GM23338 (cell line): ENCODE data around the gene CLDN15. TPM values are rescaled to one million over a fixed set of nuclear protein-coding genes. Genes with fewer than 3 reads are reported as not detected.
A peak's percentile ranks its signal among the peaks of the same experiment; 100 is the strongest.
"Not testable (repeated sequence)": the region's sequence is repeated elsewhere in the genome, so short reads cannot be mapped to it uniquely, and the experiment has no call there.

Source experiments
- ATAC-seq: fragments of 200-7000 bp; cut with Tn5 transposase; 3 replicates; pipeline ENCODE4 v1.9.1; 2020
- DNase-seq: peaks from one replicate; pipeline ENCODE4 v3.0.0-alpha.2; 2015; ENCODE audit warnings: low spot score
- H2AFZ ChIP-seq: fragments of 200-600 bp; sonication (generic); 2 replicates; pipeline ENCODE4 v1.8.0; 2016; ENCODE audit warnings: antibody characterized with exemption, mild to moderate bottlenecking, moderate library complexity
- H3F3A ChIP-seq: fragments of 200-600 bp; sonication (generic); replicated peaks from 2 replicates; pipeline ENCODE4 v1.8.0; 2017; ENCODE audit warnings: antibody characterized with exemption, mixed run types, low read depth
- H3K27ac ChIP-seq: fragments of 200-600 bp; sonication (generic); 2 replicates; pipeline ENCODE4 v1.6.1; 2016; ENCODE audit warnings: low read depth
- H3K27me3 ChIP-seq: fragments of 200-600 bp; sonication (generic); 2 replicates; pipeline ENCODE4 v1.8.0; 2016; ENCODE audit warnings: mild to moderate bottlenecking, mixed run types, moderate library complexity; ENCODE audit not compliant: insufficient read depth
- H3K36me3 ChIP-seq: fragments of 200-600 bp; sonication (generic); 2 replicates; pipeline ENCODE4 v1.8.0; 2016; ENCODE audit warnings: mild to moderate bottlenecking; ENCODE audit not compliant: insufficient read depth
- H3K4me1 ChIP-seq: fragments of 200-600 bp; sonication (generic); 2 replicates; pipeline ENCODE4 v1.8.0; 2016; ENCODE audit warnings: mild to moderate bottlenecking, moderate library complexity; ENCODE audit not compliant: insufficient read depth
- H3K4me2 ChIP-seq: fragments of 200-600 bp; sonication (generic); 2 replicates; pipeline ENCODE4 v1.7.1; 2017; ENCODE audit warnings: mixed run types
- H3K4me3 ChIP-seq: fragments of 200-600 bp; sonication (generic); 2 replicates; pipeline ENCODE4 v1.6.1; 2016; ENCODE audit warnings: mixed run types
- H3K79me2 ChIP-seq: fragments of 200-600 bp; sonication (generic); replicated peaks from 2 replicates; pipeline ENCODE4 v1.8.0; 2017; ENCODE audit warnings: mild to moderate bottlenecking; ENCODE audit not compliant: insufficient read depth
- H3K9me2 ChIP-seq: fragments of 200-600 bp; sonication (generic); 2 replicates; pipeline ENCODE4 v1.8.0; 2017; ENCODE audit not compliant: insufficient read depth
- H4K20me1 ChIP-seq: fragments of 200-600 bp; sonication (generic); replicated peaks from 2 replicates; pipeline ENCODE4 v1.8.0; 2017; ENCODE audit warnings: mild to moderate bottlenecking; ENCODE audit not compliant: insufficient read depth
- H3K27ac Mint-ChIP-seq: 2 replicates; pipeline ENCODE4 v1.8.0; 2020; ENCODE audit warnings: inconsistent platforms, mild to moderate bottlenecking, moderate library complexity, mixed read lengths
- H3K27me3 Mint-ChIP-seq: 3 replicates; pipeline ENCODE4 v1.8.0; 2022; ENCODE audit warnings: low read depth, mild to moderate bottlenecking, moderate library complexity, mixed read lengths, inconsistent platforms; ENCODE audit not compliant: insufficient read depth, poor library complexity
- H3K36me3 Mint-ChIP-seq: 3 replicates; pipeline ENCODE4 v1.8.0; 2021; ENCODE audit warnings: low read depth, mild to moderate bottlenecking, inconsistent platforms, moderate library complexity, mixed read lengths
- H3K4me1 Mint-ChIP-seq: 3 replicates; pipeline ENCODE4 v1.8.0; 2020; ENCODE audit warnings: mild to moderate bottlenecking, inconsistent platforms, mixed read lengths
- H3K4me3 Mint-ChIP-seq: 3 replicates; pipeline ENCODE4 v1.8.0; 2021; ENCODE audit warnings: moderate library complexity, mild to moderate bottlenecking, inconsistent platforms, mixed read lengths
- H3K9me3 Mint-ChIP-seq: 3 replicates; pipeline ENCODE4 v1.8.0; 2020; ENCODE audit warnings: moderate library complexity, mild to moderate bottlenecking, inconsistent platforms, mixed read lengths
- CREB1 ChIP-seq: fragments of 250-450 bp; sonication (Bioruptor Pico); IDR thresholded peaks from 2 replicates; pipeline ENCODE4 v1.5.0; 2020; ENCODE audit warnings: low read depth, mild to moderate bottlenecking, moderate library complexity
- EZH2 ChIP-seq: fragments of 200-600 bp; sonication (generic); IDR thresholded peaks from one replicate; pipeline ENCODE4 v1.8.0; 2017; ENCODE audit warnings: antibody characterized with exemption, mild to moderate bottlenecking, low read depth; ENCODE audit not compliant: unreplicated experiment
- EZH2phosphoT487 ChIP-seq: fragments of 200-600 bp; sonication (generic); IDR thresholded peaks from one replicate; pipeline ENCODE4 v1.8.1; 2018; ENCODE audit warnings: antibody characterized with exemption; ENCODE audit not compliant: unreplicated experiment
- POLR2AphosphoS5 ChIP-seq: IDR thresholded peaks from 2 replicates; pipeline ENCODE4 v1.6.1; 2016; ENCODE audit warnings: antibody characterized with exemption, low read depth
- polyA plus RNA-seq: library from polyadenylated mRNA; unstranded; fragments of >200 nt; fragmentation: Nextera tagmentation; extraction: Ambion mirVana; gene quantifications from 2 replicates; pipeline ENCODE4 v1.2.1, GENCODE V29; 2016
- total RNA-seq: library from RNA; depleted of rRNA; stranded (reverse); fragments of >200 nt; shearing (Covaris generic); gene quantifications from 2 replicates; pipeline ENCODE4 v1.2.3, GENCODE V29; 2014
- TF ChIP-seq, protein P1 (sequence below): IDR thresholded peaks from 2 replicates; pipeline ENCODE4 v1.6.1; 2016; ENCODE audit warnings: antibody characterized with exemption
- TF ChIP-seq, protein P2 (sequence below): IDR thresholded peaks from one replicate; pipeline ENCODE4 v1.6.1; 2018; ENCODE audit warnings: antibody characterized with exemption; ENCODE audit not compliant: unreplicated experiment

The CLDN15 gene
- total and polyA plus RNA-seq, 2 experiments from 2014 or later: 3.6 to 4.1 TPM

DNA sequence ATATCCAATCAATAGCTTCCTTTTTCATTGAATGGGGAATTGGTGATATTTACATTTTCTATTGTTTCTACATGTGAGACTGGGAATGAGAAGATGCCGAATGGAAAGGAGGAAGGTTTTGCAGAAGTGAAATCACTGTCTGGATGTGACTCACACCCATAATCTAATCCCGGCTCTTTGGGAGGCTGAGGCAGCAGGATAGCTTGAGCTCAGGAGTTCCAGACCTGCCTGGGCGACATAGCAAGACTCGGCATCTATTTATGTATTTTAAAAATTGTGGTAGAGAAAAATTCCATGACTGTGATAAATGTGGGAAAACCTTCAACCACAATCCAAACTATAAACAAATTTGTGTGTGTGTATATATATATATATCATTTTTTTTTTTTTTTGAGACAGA, 18.2 kb upstream of the CLDN15 start (continued):
- TF ChIP-seq EZH2 (no peak), EZH2phosphoT487 (no peak)

DNA sequence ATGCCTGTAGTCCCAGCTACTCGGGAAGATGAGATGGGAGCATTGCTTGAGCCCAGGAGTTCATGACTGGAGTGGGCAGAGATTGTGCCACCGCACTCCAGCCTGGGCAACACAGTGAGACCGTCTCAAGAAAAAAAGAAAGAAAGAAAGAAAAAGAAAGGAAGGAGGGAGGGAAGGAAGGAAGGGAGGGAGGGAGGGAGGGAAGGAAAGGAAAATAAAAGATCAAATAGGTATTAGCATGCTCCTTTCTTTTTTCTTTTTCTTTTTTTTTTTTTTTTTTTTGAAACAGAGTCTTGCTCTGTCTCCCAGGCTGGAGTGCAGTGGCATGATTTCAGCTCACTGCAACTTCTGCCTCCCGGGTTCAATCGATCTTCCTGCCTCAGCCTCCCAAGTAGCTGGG, 15.6 kb upstream of the CLDN15 start:
- ATAC-seq, H3K4me3 Mint-ChIP-seq, H3K4me1 Mint-ChIP-seq, H3K27me3 Mint-ChIP-seq, H3K27me3 ChIP-seq, H3K9me2 ChIP-seq, H3K27ac ChIP-seq, H3K36me3 ChIP-seq, DNase-seq, H3K4me2 ChIP-seq, H3F3A ChIP-seq, H3K9me3 Mint-ChIP-seq, H3K4me1 ChIP-seq, H3K27ac Mint-ChIP-seq: not testable (repeated sequence)
- peaks cover 10% of the 10 kb centered on the region; the same call in 1 of the 2 replicates for H4K20me1 ChIP-seq
- peak overlapping the region; percentile 83; the same call in 1 of the 2 replicates for H2AFZ ChIP-seq
- peaks cover 11% of the 10 kb centered on the region for H3K36me3 Mint-ChIP-seq
- peak overlapping the region; percentile 51; the same call in 1 of the 2 replicates for H3K4me3 ChIP-seq
- H3K79me2 ChIP-seq: peaks cover 36% of the 10 kb centered on the region

DNA sequence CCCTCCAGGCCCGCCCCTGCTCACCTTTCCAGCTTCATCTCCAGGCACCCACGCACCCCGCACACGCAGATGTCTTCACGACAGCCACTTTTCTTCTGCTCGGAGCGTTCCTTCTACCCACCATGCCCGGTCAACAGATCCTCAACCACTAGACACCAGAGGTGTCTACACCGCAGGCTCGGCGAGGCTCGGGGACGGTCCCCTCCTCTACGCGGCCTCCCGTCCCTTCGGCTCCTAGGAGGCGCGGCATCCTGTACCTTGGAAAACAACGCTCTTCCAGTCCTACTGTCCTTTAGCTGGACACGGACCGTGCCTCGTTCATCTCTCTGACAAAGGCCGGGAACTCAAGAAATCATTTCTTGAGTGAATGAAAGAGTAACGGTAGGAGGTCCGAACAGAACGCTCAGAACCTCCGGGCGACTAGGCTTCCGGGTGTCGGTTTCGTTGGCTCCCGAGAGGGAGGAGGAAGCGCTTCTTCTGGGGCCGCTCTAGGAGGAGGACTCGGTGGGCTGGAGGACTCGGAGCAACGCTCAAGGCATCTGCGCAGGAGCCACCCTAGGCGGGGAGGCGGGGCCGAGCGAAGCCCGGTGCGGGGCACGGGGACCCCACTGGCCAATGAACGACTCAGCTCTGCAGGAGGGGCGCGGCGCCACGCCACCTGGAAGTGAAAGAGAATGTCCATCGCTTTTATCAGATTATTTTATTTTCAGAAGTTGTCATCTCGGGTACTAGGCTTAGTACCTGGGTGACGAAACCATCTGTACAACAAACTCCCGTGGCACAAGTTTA, 14.5 kb upstream of the CLDN15 start:
- Histone ChIP-seq H3K27me3 (no peaks in the 10 kb centered on the region), H3K27ac (peak overlapping the region; percentile 53), H3K79me2 (peaks cover 46% of the 10 kb centered on the region), H2AFZ (peak overlapping the region; percentile 84), H3K9me2 (no peaks in the 10 kb centered on the region), H4K20me1 (peaks cover 10% of the 10 kb centered on the region; the same call in 1 of the 2 replicates), H3K36me3 (no peaks in the 10 kb centered on the region), H3K4me2 (peak overlapping the region; percentile 83), H3K4me3 (peak overlapping the region; percentile 77), H3K4me1 (peaks cover 6% of the 10 kb centered on the region; the same call in 1 of the 2 replicates), H3F3A (0 out of 2 replicates have a peak, but pooled peaks cover 8% of the 10 kb centered on the region)
- ATAC-seq: peak; percentile 100
- Mint-ChIP-seq H3K9me3 (no peaks in the 10 kb centered on the region; the same call in 2 of the 3 replicates), H3K27ac (peak overlapping the region; percentile 93), H3K4me3 (peak overlapping the region; percentile 97), H3K4me1 (peaks cover 12% of the 10 kb centered on the region), H3K27me3 (peaks cover 4% of the 10 kb centered on the region), H3K36me3 (peaks cover 18% of the 10 kb centered on the region)
- TF ChIP-seq, protein P1, sequence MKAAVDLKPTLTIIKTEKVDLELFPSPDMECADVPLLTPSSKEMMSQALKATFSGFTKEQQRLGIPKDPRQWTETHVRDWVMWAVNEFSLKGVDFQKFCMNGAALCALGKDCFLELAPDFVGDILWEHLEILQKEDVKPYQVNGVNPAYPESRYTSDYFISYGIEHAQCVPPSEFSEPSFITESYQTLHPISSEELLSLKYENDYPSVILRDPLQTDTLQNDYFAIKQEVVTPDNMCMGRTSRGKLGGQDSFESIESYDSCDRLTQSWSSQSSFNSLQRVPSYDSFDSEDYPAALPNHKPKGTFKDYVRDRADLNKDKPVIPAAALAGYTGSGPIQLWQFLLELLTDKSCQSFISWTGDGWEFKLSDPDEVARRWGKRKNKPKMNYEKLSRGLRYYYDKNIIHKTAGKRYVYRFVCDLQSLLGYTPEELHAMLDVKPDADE: peak; percentile 57; the same call in 1 of the 2 replicates
- TF ChIP-seq EZH2 (no peak), POLR2AphosphoS5 (peak; percentile 77)
- peak; percentile 100 for DNase-seq

DNA sequence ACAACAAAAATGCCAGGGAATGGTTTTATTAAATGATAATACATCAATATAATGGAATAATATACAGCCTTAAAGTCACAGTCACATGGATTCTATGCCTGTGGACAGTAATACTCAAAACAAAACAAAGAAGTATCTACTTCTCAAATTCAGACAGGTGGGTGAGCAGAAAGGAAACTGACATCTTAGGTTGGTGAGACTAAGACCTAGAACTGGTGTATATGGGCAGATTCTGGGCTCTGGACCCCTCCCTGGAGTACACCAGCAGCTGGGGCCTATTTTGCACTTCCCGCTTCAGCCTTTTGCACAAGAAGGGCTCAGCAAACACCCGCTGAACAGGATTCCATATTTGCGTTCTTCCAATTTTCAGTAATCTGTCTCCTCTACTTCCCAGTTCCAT, 12.7 kb upstream of the CLDN15 start:
- Histone ChIP-seq H3F3A (peaks cover 15% of the 10 kb centered on the region), H4K20me1 (peaks cover 10% of the 10 kb centered on the region; the same call in 1 of the 2 replicates), H3K4me1 (peaks cover 11% of the 10 kb centered on the region), H3K9me2 (no peaks in the 10 kb centered on the region), H3K27ac (0 out of 2 replicates have a peak overlapping the region, but pooled peaks have one; percentile 48), H3K79me2 (peaks cover 56% of the 10 kb centered on the region), H3K27me3 (no peaks in the 10 kb centered on the region), H2AFZ (no peak overlapping the region), H3K36me3 (no peaks in the 10 kb centered on the region), H3K4me2 (no peak overlapping the region; the same call in 1 of the 2 replicates), H3K4me3 (peak overlapping the region; percentile 77; the same call in 1 of the 2 replicates)
- Mint-ChIP-seq H3K4me1 (peaks cover 17% of the 10 kb centered on the region), H3K27me3 (peaks cover 6% of the 10 kb centered on the region), H3K4me3 (peak overlapping the region; percentile 97), H3K36me3 (peaks cover 24% of the 10 kb centered on the region), H3K9me3 (no peaks in the 10 kb centered on the region; the same call in 2 of the 3 replicates), H3K27ac (peak overlapping the region; percentile 23; the same call in 1 of the 2 replicates)
- ATAC-seq: no peak
- DNase-seq: no peak
- TF ChIP-seq, protein P1: no peak
- TF ChIP-seq EZH2phosphoT487 (no peak), CREB1 (CRISPR knock-in tag) (no peak)
- TF ChIP-seq, protein P2, sequence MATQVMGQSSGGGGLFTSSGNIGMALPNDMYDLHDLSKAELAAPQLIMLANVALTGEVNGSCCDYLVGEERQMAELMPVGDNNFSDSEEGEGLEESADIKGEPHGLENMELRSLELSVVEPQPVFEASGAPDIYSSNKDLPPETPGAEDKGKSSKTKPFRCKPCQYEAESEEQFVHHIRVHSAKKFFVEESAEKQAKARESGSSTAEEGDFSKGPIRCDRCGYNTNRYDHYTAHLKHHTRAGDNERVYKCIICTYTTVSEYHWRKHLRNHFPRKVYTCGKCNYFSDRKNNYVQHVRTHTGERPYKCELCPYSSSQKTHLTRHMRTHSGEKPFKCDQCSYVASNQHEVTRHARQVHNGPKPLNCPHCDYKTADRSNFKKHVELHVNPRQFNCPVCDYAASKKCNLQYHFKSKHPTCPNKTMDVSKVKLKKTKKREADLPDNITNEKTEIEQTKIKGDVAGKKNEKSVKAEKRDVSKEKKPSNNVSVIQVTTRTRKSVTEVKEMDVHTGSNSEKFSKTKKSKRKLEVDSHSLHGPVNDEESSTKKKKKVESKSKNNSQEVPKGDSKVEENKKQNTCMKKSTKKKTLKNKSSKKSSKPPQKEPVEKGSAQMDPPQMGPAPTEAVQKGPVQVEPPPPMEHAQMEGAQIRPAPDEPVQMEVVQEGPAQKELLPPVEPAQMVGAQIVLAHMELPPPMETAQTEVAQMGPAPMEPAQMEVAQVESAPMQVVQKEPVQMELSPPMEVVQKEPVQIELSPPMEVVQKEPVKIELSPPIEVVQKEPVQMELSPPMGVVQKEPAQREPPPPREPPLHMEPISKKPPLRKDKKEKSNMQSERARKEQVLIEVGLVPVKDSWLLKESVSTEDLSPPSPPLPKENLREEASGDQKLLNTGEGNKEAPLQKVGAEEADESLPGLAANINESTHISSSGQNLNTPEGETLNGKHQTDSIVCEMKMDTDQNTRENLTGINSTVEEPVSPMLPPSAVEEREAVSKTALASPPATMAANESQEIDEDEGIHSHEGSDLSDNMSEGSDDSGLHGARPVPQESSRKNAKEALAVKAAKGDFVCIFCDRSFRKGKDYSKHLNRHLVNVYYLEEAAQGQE: no peak
